B cell (primary cell): ENCODE data around the gene PRKAG2. TPM values are rescaled to one million over a fixed set of nuclear protein-coding genes. Genes with fewer than 3 reads are reported as not detected.
A peak's percentile ranks its signal among the peaks of the same experiment; 100 is the strongest.

Experiments used
- ATAC-seq: fragments of 200-7000 bp; cut with Tn5 transposase; one replicate; pipeline ENCODE4 v1.10.0; 2021; ENCODE audit warnings: low read depth, mild to moderate bottlenecking, moderate number of reproducible peaks, moderate library complexity
- CTCF ChIA-PET: fragments of 350-600 bp; sonication (Branson Sonifier 250); formaldehyde crosslinking; loops from one replicate; lab custom pipeline; 2021; ENCODE audit warnings: antibody characterized with exemption, inconsistent platforms; lab: Charles Lee
- POLR2A ChIA-PET: fragments of 350-600 bp; sonication (Branson Sonifier 250); formaldehyde crosslinking; loops from one replicate; lab custom pipeline; 2021; ENCODE audit warnings: antibody characterized with exemption; lab: Charles Lee
- DNase-seq: peaks from one replicate; pipeline ENCODE4 v3.0.0; 2013
- H2AFZ ChIP-seq: 2 replicates; pipeline ENCODE4 v1.6.1; 2012; ENCODE audit warnings: mild to moderate bottlenecking, low read depth, low read length; ENCODE audit not compliant: insufficient read depth, poor library complexity, severe bottlenecking
- H3K27ac ChIP-seq, 2 donors: 1 replicate in 1 of 2; 2 replicates in 1 of 2; pipeline ENCODE4 v1.5.1; 2012 to 2013; ENCODE audit warnings: low read length in 2 of 2, mild to moderate bottlenecking in 2 of 2, moderate library complexity in 1 of 2
- H3K27me3 ChIP-seq, 4 experiments: fragments of 200-600 bp in 1 of 4; sonication (generic) in 1 of 4; replicated peaks in 1 of 4; 1 replicate in 2 of 4; 2 replicates in 2 of 4; pipeline versions ENCODE4 v1.6.1 to v1.7.0; 2013 to 2016; ENCODE audit warnings: low read length in 3 of 4, mild to moderate bottlenecking in 2 of 4, mixed read lengths in 1 of 4, moderate library complexity in 1 of 4; ENCODE audit not compliant: insufficient read depth in 4 of 4, control insufficient read depth in 3 of 4; ENCODE audit errors: control extremely low read depth in 1 of 4
- H3K36me3 ChIP-seq, 2 experiments: replicated peaks in 1 of 2; 1 replicate in 1 of 2; 2 replicates in 1 of 2; pipeline versions ENCODE4 v1.6.1 to v1.7.1; 2013; ENCODE audit warnings: low read length in 1 of 2; ENCODE audit not compliant: insufficient read depth in 2 of 2, control insufficient read depth in 1 of 2; ENCODE audit errors: control extremely low read depth in 1 of 2, extremely low read depth in 1 of 2
- H3K4me1 ChIP-seq, 2 donors: fragments of 200-600 bp in 1 of 2; sonication (generic) in 1 of 2; 1 replicate in 1 of 2; 2 replicates in 1 of 2; pipeline versions ENCODE4 v1.5.1 to v1.6.1; 2013 to 2017; ENCODE audit warnings: low read length in 2 of 2; ENCODE audit not compliant: control insufficient read depth in 2 of 2, insufficient read depth in 2 of 2
- H3K4me2 ChIP-seq: replicated peaks from 2 replicates; pipeline ENCODE3; 2012; ENCODE audit warnings: mild to moderate bottlenecking, low read depth, low read length; ENCODE audit not compliant: poor library complexity, severe bottlenecking
- H3K4me3 ChIP-seq, 5 experiments: fragments of 200-600 bp in 1 of 5; sonication (generic) in 1 of 5; 1 replicate in 3 of 5; 2 replicates in 2 of 5; pipeline versions ENCODE4 v1.5.1 to v1.7.0; 2011 to 2016; ENCODE audit warnings: low read length in 4 of 5, mild to moderate bottlenecking in 4 of 5, low read depth in 2 of 5, control low read depth in 1 of 5, moderate library complexity in 1 of 5; ENCODE audit not compliant: insufficient read depth in 1 of 5; ENCODE audit errors: control extremely low read depth in 1 of 5, extremely low read depth in 1 of 5
- H3K79me2 ChIP-seq: fragments of 200-600 bp; sonication (generic); one replicate; pipeline ENCODE4 v1.6.0; 2016; ENCODE audit warnings: low read length; ENCODE audit not compliant: control insufficient read depth, insufficient read depth
- H3K9ac ChIP-seq: fragments of 200-600 bp; sonication (generic); 2 replicates; pipeline ENCODE4 v1.6.1; 2017; ENCODE audit warnings: mild to moderate bottlenecking, low read length, moderate library complexity
- H3K9me3 ChIP-seq, 3 donors: one replicate each; pipeline versions ENCODE4 v1.6.1 to v1.7.1; 2013; ENCODE audit warnings: low read length in 2 of 3; ENCODE audit not compliant: control insufficient read depth in 2 of 3, insufficient read depth in 1 of 3; ENCODE audit errors: control extremely low read depth in 1 of 3
- H4K20me1 ChIP-seq: 2 replicates; pipeline ENCODE4 v1.6.0; 2012; ENCODE audit warnings: mild to moderate bottlenecking, low read length; ENCODE audit not compliant: insufficient read depth, control insufficient read depth, poor library complexity, severe bottlenecking
- H3K27ac Mint-ChIP-seq: one replicate; pipeline ENCODE4 v1.8.0; 2021; ENCODE audit warnings: mixed read lengths
- H3K27me3 Mint-ChIP-seq: one replicate; pipeline ENCODE4 v1.8.0; 2021; ENCODE audit warnings: mixed read lengths
- H3K4me1 Mint-ChIP-seq: one replicate; pipeline ENCODE4 v1.8.0; 2021; ENCODE audit warnings: mixed read lengths
- H3K4me3 Mint-ChIP-seq: one replicate; pipeline ENCODE4 v1.8.0; 2021; ENCODE audit warnings: mixed read lengths
- H3K9me3 Mint-ChIP-seq: one replicate; pipeline ENCODE4 v1.8.0; 2022; ENCODE audit warnings: mixed read lengths; ENCODE audit not compliant: insufficient read depth
- CTCF ChIP-seq: fragments of 200-600 bp; IDR thresholded peaks from one replicate; pipeline ENCODE4 v1.8.0; 2022; ENCODE audit warnings: antibody characterized with exemption, mild to moderate bottlenecking
- EZH2 ChIP-seq: IDR thresholded peaks from 2 replicates; pipeline ENCODE4 v1.6.1; 2012; ENCODE audit warnings: borderline replicate concordance, low read depth, mild to moderate bottlenecking, moderate library complexity, low read length; ENCODE audit not compliant: insufficient read depth, poor library complexity, severe bottlenecking
- WGBS: methylation state at CpG from one replicate; pipeline ENCODE4 v1.1.5; 2013; ENCODE audit warnings: missing lambda C conversion rate; ENCODE audit not compliant: insufficient coverage; 5-methylcytosine and 5-hydroxymethylcytosine counted together
- intact Hi-C: fragments of 100-400 bp; cut with micrococcal nuclease; formaldehyde crosslinking; loops from one replicate; pipeline ENCODE4 v1.10.0; 2022
- polyA plus RNA-seq: library from polyadenylated mRNA; depleted of rRNA; stranded (reverse); fragments of >200 nt; gene quantifications from 2 replicates; pipeline ENCODE4 v1.2.3, GENCODE V29; 2012
- total RNA-seq, 2 donors: library from RNA; stranded (reverse); fragments of 120-200 nt in 1 of 2; gene quantifications; 1 replicate in 1 of 2; 2 replicates in 1 of 2; pipeline versions ENCODE4 v1.2.3 to v1.2.4, GENCODE V29; 2013 to 2022

The PRKAG2 gene
- total and polyA plus RNA-seq, 2 donors (not counting 1 experiment from before 2014, with no cell fraction given) = 22.1 to 56.3 TPM

DNA sequence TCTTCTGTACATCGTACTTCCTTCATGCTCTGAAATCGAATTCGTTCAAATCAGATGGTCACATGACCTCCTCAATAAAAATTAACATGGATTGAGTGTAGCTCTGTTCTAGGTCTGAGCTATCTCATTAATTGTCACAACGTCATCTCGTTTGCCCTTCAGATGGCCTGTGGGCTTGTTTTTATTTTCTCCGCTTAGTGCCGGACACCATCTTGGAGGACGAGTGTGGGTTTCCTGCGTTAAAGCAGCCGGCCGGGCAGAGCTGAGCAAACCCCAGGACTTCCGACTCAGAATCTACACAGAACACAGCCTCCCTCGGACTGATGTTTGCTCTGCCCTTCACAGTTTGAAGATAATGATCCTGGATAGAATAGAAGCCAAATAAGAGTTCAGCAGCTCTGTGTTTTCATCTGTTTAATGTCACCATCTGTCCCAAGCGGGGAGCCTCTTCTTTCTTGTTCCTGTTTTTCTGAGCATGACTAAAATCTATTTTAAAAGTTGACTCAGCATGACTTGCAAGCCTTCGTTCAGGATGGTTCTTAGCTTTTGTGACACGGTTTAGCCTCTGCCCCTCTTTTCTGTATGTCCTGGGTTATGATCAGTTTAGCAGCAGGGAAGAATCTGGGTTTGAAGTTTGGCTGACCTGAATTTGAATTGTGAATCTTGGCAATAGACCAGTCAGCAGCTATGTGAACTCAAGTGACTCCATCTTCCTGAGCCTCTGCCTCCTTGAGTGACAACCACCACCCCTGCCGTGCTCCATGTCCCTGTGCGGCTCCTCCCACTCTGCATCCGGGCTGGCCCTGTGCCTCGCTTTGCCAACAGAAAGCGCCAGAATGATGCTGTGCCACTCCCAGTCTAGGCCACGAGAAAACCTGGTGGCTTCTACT, 48.8 kb upstream of the PRKAG2 start:
- no peak for ATAC-seq
- no peaks in the 10 kb centered on the region for H4K20me1 ChIP-seq
- peak overlapping the region; percentile 62 for H2AFZ ChIP-seq
- DNase-seq = peak; percentile 27
- H3K27ac ChIP-seq = peak overlapping the region in 1 of 2 donors; percentile 23
- H3K4me2 ChIP-seq = peak overlapping the region; percentile 57
- peaks cover 0 to 8% (median 2%) of the 10 kb centered on the region in 4 experiments for H3K27me3 ChIP-seq
- no peak for TF ChIP-seq CTCF
- no peak for TF ChIP-seq EZH2
- Mint-ChIP-seq H3K4me1 (peaks cover 9% of the 10 kb centered on the region), H3K4me3 (peak overlapping the region; percentile 75), H3K27ac (peak overlapping the region; percentile 70), H3K9me3 (no peaks in the 10 kb centered on the region), H3K27me3 (peaks cover 23% of the 10 kb centered on the region)
- peak overlapping the region; percentile 47 for H3K9ac ChIP-seq
- intact Hi-C loops = no loop called here
- WGBS = 54% methylated on average over 19 of the region's 22 CpGs
- peak overlapping the region in 3 of 5 experiments; percentile 21 to 29 (median 22) for H3K4me3 ChIP-seq
- H3K36me3 ChIP-seq = no peaks in the 10 kb centered on the region
- no peaks in the 10 kb centered on the region for H3K79me2 ChIP-seq
- H3K4me1 ChIP-seq = peaks cover 0 to 8% of the 10 kb centered on the region in 2 donors
- ChIA-PET CTCF (interaction anchor here (1.3 to 1.5 kb wide), 2 partner anchors 142 to 144 kb away, joined by 3 to 4 read pairs; no protein-coding TSS in a partner anchor), POLR2A (interaction anchor here (0.6 to 1.1 kb wide), 2 partner anchors 9 to 10 kb away, joined by 3 read pairs; no protein-coding TSS in a partner anchor)
- H3K9me3 ChIP-seq = no peaks in the 10 kb centered on the region

GRCh38 chr7:151924508-151924907, 47.6 kb upstream of the PRKAG2 start:
- Histone ChIP-seq H3K27ac (no peak overlapping the region), H2AFZ (no peak overlapping the region), H3K9ac (no peak overlapping the region), H3K4me1 (peaks cover 0 to 8% of the 10 kb centered on the region in 2 donors), H3K4me3 (no peak overlapping the region), H4K20me1 (no peaks in the 10 kb centered on the region), H3K9me3 (no peaks in the 10 kb centered on the region), H3K79me2 (no peaks in the 10 kb centered on the region), H3K27me3 (peaks cover 0 to 8% (median 2%) of the 10 kb centered on the region in 4 experiments), H3K4me2 (no peak overlapping the region), H3K36me3 (no peaks in the 10 kb centered on the region)
- ATAC-seq (no peak), DNase-seq (no peak)
- intact Hi-C loops = no loop called here
- Mint-ChIP-seq H3K9me3 (no peaks in the 10 kb centered on the region), H3K4me3 (no peak overlapping the region), H3K27me3 (peaks cover 23% of the 10 kb centered on the region), H3K4me1 (peaks cover 9% of the 10 kb centered on the region), H3K27ac (no peak overlapping the region)
- POLR2A ChIA-PET = no interaction called here
- 97% methylated on average over 3 of the region's 8 CpGs for WGBS
- TF ChIP-seq CTCF = no peak
- no peak for TF ChIP-seq EZH2
- CTCF ChIA-PET = no interaction called here
